Skeletal muscle tissue (tissue), 4 donors: Measurements from ENCODE around the gene SGK1. TPM values are rescaled to one million over a fixed set of nuclear protein-coding genes. Genes with fewer than 3 reads are reported as not detected.
"Not testable (repeated sequence)": the region's sequence is repeated elsewhere in the genome, so short reads cannot be mapped to it uniquely, and the experiment has no call there.

ENCODE experiments used
- H3K27ac ChIP-seq: one replicate; pipeline ENCODE4 v1.7.0; 2013; ENCODE audit warnings: mild to moderate bottlenecking, low read depth, low read length, inconsistent platforms
- H3K27me3 ChIP-seq, 3 donors: one replicate each; pipeline ENCODE4 v1.7.0; 2013; ENCODE audit warnings: low read length in 3 of 3; ENCODE audit not compliant: control insufficient read depth in 3 of 3, insufficient read depth in 3 of 3
- H3K36me3 ChIP-seq, 3 donors: one replicate each; pipeline ENCODE4 v1.7.0; 2013; ENCODE audit warnings: low read length in 3 of 3; ENCODE audit not compliant: control insufficient read depth in 3 of 3, insufficient read depth in 3 of 3
- H3K4me1 ChIP-seq, 3 donors: one replicate each; pipeline ENCODE4 v1.7.0; 2013; ENCODE audit warnings: low read length in 3 of 3, mild to moderate bottlenecking in 3 of 3; ENCODE audit not compliant: control insufficient read depth in 3 of 3, insufficient read depth in 3 of 3
- H3K4me3 ChIP-seq, 3 donors: one replicate each; pipeline ENCODE4 v1.7.0; 2013; ENCODE audit warnings: low read length in 3 of 3
- H3K9ac ChIP-seq, 3 donors: one replicate each; pipeline ENCODE4 v1.7.0; 2013; ENCODE audit warnings: low read length in 3 of 3, mild to moderate bottlenecking in 3 of 3, moderate library complexity in 2 of 3, low read depth in 1 of 3
- H3K9me3 ChIP-seq, 3 donors: one replicate each; pipeline ENCODE4 v1.7.0; 2013; ENCODE audit warnings: low read length in 3 of 3; ENCODE audit not compliant: control insufficient read depth in 3 of 3
- total RNA-seq: library from RNA; depleted of rRNA; stranded (reverse); fragments of >200 nt; gene quantifications from one replicate; pipeline ENCODE4 v1.2.3, GENCODE V29; 2014
- donor health status: Osteomylitis.

SGK1 gene
- total RNA-seq, 1 donor from 2014 or later = 74.1 TPM

GRCh38 chr6:134235334-134235733, 82.6 kb downstream of the SGK1 start:
- not testable (repeated sequence) for H3K4me1 ChIP-seq, H3K4me3 ChIP-seq, H3K9ac ChIP-seq, H3K36me3 ChIP-seq, H3K27me3 ChIP-seq, H3K27ac ChIP-seq, H3K9me3 ChIP-seq

- no peak overlapping the region for H3K4me3 ChIP-seq
- H3K9me3 ChIP-seq = no peaks in the 10 kb centered on the region
- no peaks in the 10 kb centered on the region for H3K4me1 ChIP-seq
- no peaks in the 10 kb centered on the region for H3K27me3 ChIP-seq
- H3K9ac ChIP-seq = no peak overlapping the region
- no peaks in the 10 kb centered on the region for H3K36me3 ChIP-seq
- H3K27ac ChIP-seq = no peak overlapping the region
Observed at GRCh38 chr6:134233180-134233955, 84.5 kb downstream of the SGK1 start.

GRCh38 chr6:134230940-134231339, 87.0 kb downstream of the SGK1 start:
- H3K9ac ChIP-seq = no peak overlapping the region
- no peaks in the 10 kb centered on the region for H3K36me3 ChIP-seq
- H3K27ac ChIP-seq = no peak overlapping the region
- H3K4me1 ChIP-seq = no peaks in the 10 kb centered on the region
- H3K9me3 ChIP-seq = no peaks in the 10 kb centered on the region
- H3K4me3 ChIP-seq = no peak overlapping the region
- H3K27me3 ChIP-seq = no peaks in the 10 kb centered on the region

- Histone ChIP-seq H3K36me3 (no peaks in the 10 kb centered on the region), H3K27me3 (no peaks in the 10 kb centered on the region), H3K9me3 (no peaks in the 10 kb centered on the region), H3K27ac (no peak overlapping the region), H3K4me1 (no peaks in the 10 kb centered on the region), H3K4me3 (no peak overlapping the region), H3K9ac (no peak overlapping the region)
Observed at GRCh38 chr6:134230087-134230700, 87.7 kb downstream of the SGK1 start.

- Histone ChIP-seq H3K4me3 (no peak overlapping the region), H3K9me3 (no peaks in the 10 kb centered on the region), H3K9ac (no peak overlapping the region), H3K36me3 (no peaks in the 10 kb centered on the region), H3K4me1 (no peaks in the 10 kb centered on the region), H3K27ac (no peak overlapping the region), H3K27me3 (no peaks in the 10 kb centered on the region)
Observed at GRCh38 chr6:134229520-134229919, 88.4 kb downstream of the SGK1 start.

- Histone ChIP-seq H3K4me1 (no peaks in the 10 kb centered on the region), H3K9me3 (no peaks in the 10 kb centered on the region), H3K4me3 (no peak overlapping the region), H3K27ac (no peak overlapping the region), H3K36me3 (no peaks in the 10 kb centered on the region), H3K9ac (no peak overlapping the region), H3K27me3 (no peaks in the 10 kb centered on the region)
Observed at GRCh38 chr6:134223796-134224420, 94.0 kb downstream of the SGK1 start.

- no peak overlapping the region for H3K27ac ChIP-seq
Observed at GRCh38 chr6:134221250-134221649, 96.7 kb downstream of the SGK1 start.

GRCh38 chr6:134217798-134218140, 100.1 kb downstream of the SGK1 start:
- Histone ChIP-seq H3K4me3 (no peak overlapping the region), H3K4me1 (no peaks in the 10 kb centered on the region), H3K36me3 (no peaks in the 10 kb centered on the region), H3K27me3 (no peaks in the 10 kb centered on the region), H3K27ac (no peak overlapping the region), H3K9ac (no peak overlapping the region), H3K9me3 (no peaks in the 10 kb centered on the region)

More at GRCh38 chr6:134221250-134221649, 96.7 kb downstream of the SGK1 start:
- Histone ChIP-seq H3K36me3 (no peaks in the 10 kb centered on the region), H3K9me3 (no peaks in the 10 kb centered on the region), H3K4me1 (no peaks in the 10 kb centered on the region), H3K4me3 (no peak overlapping the region), H3K27me3 (no peaks in the 10 kb centered on the region), H3K9ac (no peak overlapping the region)

GRCh38 chr6:134217105-134217797, 100.7 kb downstream of the SGK1 start:
- H3K4me3 ChIP-seq = no peak overlapping the region
- no peaks in the 10 kb centered on the region for H3K9me3 ChIP-seq
- H3K27ac ChIP-seq = no peak overlapping the region
- no peaks in the 10 kb centered on the region for H3K27me3 ChIP-seq
- no peak overlapping the region for H3K9ac ChIP-seq
- no peaks in the 10 kb centered on the region for H3K4me1 ChIP-seq
- no peaks in the 10 kb centered on the region for H3K36me3 ChIP-seq
